Lower lobe of right lung (tissue), 2 donors: ENCODE data around the gene SLC37A2. TPM values are rescaled to one million over a fixed set of nuclear protein-coding genes. Genes with fewer than 3 reads are reported as not detected.
"Not testable (repeated sequence)": the region's sequence is repeated elsewhere in the genome, so short reads cannot be mapped to it uniquely, and the experiment has no call there.

Source experiments
- ATAC-seq, 2 donors: fragments of 200-7000 bp; cut with Tn5 transposase; one replicate each; pipeline ENCODE4 v1.9.1; 2020 to 2022; ENCODE audit warnings: mild to moderate bottlenecking in 2 of 2, moderate library complexity in 2 of 2
- DNase-seq: peaks from one replicate; pipeline ENCODE4 v3.0.0-alpha.2; 2020
- H3K27ac ChIP-seq: fragments of 200-600 bp; one replicate; pipeline ENCODE4 v1.8.0; 2022
- H3K27me3 ChIP-seq: fragments of 200-600 bp; one replicate; pipeline ENCODE4 v1.8.0; 2022; ENCODE audit warnings: low read depth
- H3K36me3 ChIP-seq: fragments of 200-600 bp; one replicate; pipeline ENCODE4 v1.8.0; 2022; ENCODE audit warnings: mild to moderate bottlenecking
- H3K4me1 ChIP-seq: fragments of 200-600 bp; one replicate; pipeline ENCODE4 v1.8.0; 2022
- H3K4me3 ChIP-seq: fragments of 200-600 bp; one replicate; pipeline ENCODE4 v1.8.0; 2022; ENCODE audit warnings: mild to moderate bottlenecking
- H3K9me3 ChIP-seq: fragments of 200-600 bp; one replicate; pipeline ENCODE4 v1.8.0; 2022
- intact Hi-C: fragments of 100-400 bp; cut with DNase I; formaldehyde crosslinking; loops from one replicate; pipeline ENCODE4 v1.11.0; 2022
- long read RNA-seq: library from polyadenylated mRNA; unstranded; transcript quantifications from one replicate; pipeline ENCODE4 v2.0.0, GENCODE V29; 2021
- total RNA-seq: library from RNA; stranded (reverse); fragmentation: NEBNext Ultra II Directional; extraction: Animal tissue kit (Norgen Biotek cat#: 25700); gene quantifications from one replicate; pipeline ENCODE4 v1.2.1, GENCODE V29; 2021
- TF ChIP-seq, protein P1 (sequence below): fragments of 200-600 bp; IDR thresholded peaks from one replicate; pipeline ENCODE4 v1.8.0; 2022; ENCODE audit warnings: antibody characterized with exemption, mild to moderate bottlenecking
- donor health status: DM: no; HTN: yes; CAD: no; lungs with severe emphysema.

The SLC37A2 gene
- 25.0 TPM for total RNA-seq
- long read RNA-seq, transcript SLC37A2-203 (18 exons, 2,910 nt), result major isoform, 13 of 43 reads
- long read RNA-seq, partial matches to known transcripts, result 23 of 43 reads
- long read RNA-seq, other reads (novel, unspliced or antisense), result 7 of 43 reads

- DNase-seq (peak; percentile 84), ATAC-seq (peak; percentile 96)
- Histone ChIP-seq H3K4me3 (peak within 1 kb of the TSS; percentile 75), H3K36me3 (no peaks in the 10 kb centered on the region), H3K4me1 (peaks cover 13% of the 10 kb centered on the region), H3K27me3 (peaks cover 13% of the 10 kb centered on the region), H3K9me3 (no peaks in the 10 kb centered on the region), H3K27ac (peak within 1 kb of the TSS; percentile 82)
- TF ChIP-seq, protein P1, sequence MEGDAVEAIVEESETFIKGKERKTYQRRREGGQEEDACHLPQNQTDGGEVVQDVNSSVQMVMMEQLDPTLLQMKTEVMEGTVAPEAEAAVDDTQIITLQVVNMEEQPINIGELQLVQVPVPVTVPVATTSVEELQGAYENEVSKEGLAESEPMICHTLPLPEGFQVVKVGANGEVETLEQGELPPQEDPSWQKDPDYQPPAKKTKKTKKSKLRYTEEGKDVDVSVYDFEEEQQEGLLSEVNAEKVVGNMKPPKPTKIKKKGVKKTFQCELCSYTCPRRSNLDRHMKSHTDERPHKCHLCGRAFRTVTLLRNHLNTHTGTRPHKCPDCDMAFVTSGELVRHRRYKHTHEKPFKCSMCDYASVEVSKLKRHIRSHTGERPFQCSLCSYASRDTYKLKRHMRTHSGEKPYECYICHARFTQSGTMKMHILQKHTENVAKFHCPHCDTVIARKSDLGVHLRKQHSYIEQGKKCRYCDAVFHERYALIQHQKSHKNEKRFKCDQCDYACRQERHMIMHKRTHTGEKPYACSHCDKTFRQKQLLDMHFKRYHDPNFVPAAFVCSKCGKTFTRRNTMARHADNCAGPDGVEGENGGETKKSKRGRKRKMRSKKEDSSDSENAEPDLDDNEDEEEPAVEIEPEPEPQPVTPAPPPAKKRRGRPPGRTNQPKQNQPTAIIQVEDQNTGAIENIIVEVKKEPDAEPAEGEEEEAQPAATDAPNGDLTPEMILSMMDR, result peak; percentile 48
- intact Hi-C loops, result no loop called here
Observed at GRCh38 chr11:125062931-125063428, at the start of gene SLC37A2. Gene SLC37A2, plus strand, starts transcription at chr11:125063305. Its CDS starts 63 bp downstream, at chr11:125063368.

GRCh38 chr11:125016413-125016812 is 46.7 kb upstream of the SLC37A2 start:
- H3K27ac ChIP-seq, result no peak overlapping the region
- H3K36me3 ChIP-seq, result no peaks in the 10 kb centered on the region
- H3K4me3 ChIP-seq, result no peak overlapping the region
- intact Hi-C loops, result no loop called here
- DNase-seq (no peak), ATAC-seq (no peak)
- TF ChIP-seq, protein P1, result no peak
- no peaks in the 10 kb centered on the region for H3K27me3 ChIP-seq
- H3K9me3 ChIP-seq, result no peaks in the 10 kb centered on the region
- no peaks in the 10 kb centered on the region for H3K4me1 ChIP-seq

- Histone ChIP-seq H3K27ac (peak overlapping the region; percentile 26), H3K4me3 (no peak overlapping the region), H3K27me3 (no peaks in the 10 kb centered on the region), H3K4me1 (no peaks in the 10 kb centered on the region), H3K36me3 (no peaks in the 10 kb centered on the region), H3K9me3 (no peaks in the 10 kb centered on the region)
- TF ChIP-seq, protein P1, result no peak
- intact Hi-C loops, result no loop called here
- no peak for DNase-seq
- peak in 1 of 2 donors; percentile 29 for ATAC-seq
Observed at GRCh38 chr11:125020342-125020741, 42.8 kb upstream of the SLC37A2 start.

- no peaks in the 10 kb centered on the region for H3K9me3 ChIP-seq
- no peak overlapping the region for H3K4me3 ChIP-seq
- H3K27me3 ChIP-seq, result no peaks in the 10 kb centered on the region
- H3K27ac ChIP-seq, result no peak overlapping the region
- no peak for ATAC-seq
- H3K4me1 ChIP-seq, result no peaks in the 10 kb centered on the region
- no peaks in the 10 kb centered on the region for H3K36me3 ChIP-seq
- TF ChIP-seq, protein P1, result no peak
- intact Hi-C loops, result no loop called here
- no peak for DNase-seq
Observed at GRCh38 chr11:125022551-125022950, 40.6 kb upstream of the SLC37A2 start.

- Histone ChIP-seq H3K27ac (no peak overlapping the region), H3K36me3 (no peaks in the 10 kb centered on the region), H3K4me3 (no peak overlapping the region), H3K27me3 (no peaks in the 10 kb centered on the region), H3K4me1 (no peaks in the 10 kb centered on the region), H3K9me3 (no peaks in the 10 kb centered on the region)
- ATAC-seq (no peak), DNase-seq (no peak)
- TF ChIP-seq, protein P1, result no peak
- intact Hi-C loops, result no loop called here
Observed at GRCh38 chr11:125025968-125026367, 37.1 kb upstream of the SLC37A2 start.

DNA sequence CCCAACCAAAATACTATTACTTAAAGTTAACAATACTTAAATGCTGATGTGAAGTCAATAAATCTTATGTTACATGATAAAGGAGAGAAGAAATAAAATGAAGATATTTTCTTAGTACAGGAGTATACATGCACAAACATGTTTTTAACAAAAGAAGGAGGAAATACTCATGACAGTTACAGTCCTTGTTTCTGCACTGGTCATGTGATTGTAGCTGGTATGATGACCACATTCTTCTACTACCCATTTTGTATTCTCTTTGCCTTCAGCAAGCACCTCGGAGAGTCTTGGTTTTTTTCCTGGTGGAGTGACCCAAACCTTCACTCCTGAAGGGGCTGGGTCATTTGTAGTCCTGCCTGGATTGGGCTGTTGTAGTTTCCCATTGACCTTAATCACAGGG is 33.7 kb upstream of the SLC37A2 start:
- H3K4me3 ChIP-seq, H3K9me3 ChIP-seq, H3K27ac ChIP-seq, H3K36me3 ChIP-seq, intact Hi-C loops, H3K27me3 ChIP-seq, H3K4me1 ChIP-seq, ATAC-seq, DNase-seq: not testable (repeated sequence)
